ENCODE measurements around the gene TBC1D10A.

The TBC1D10A gene

GRCh38 chr22:30297991-30298701 is 28.6 kb downstream of the TBC1D10A start:
- peak overlapping the region; percentile 77 for H3K27ac ChIP-seq
- TF ChIP-seq ZFX (IDR thresholded peaks at IDR 0.05; ENCODE audit: borderline replicate concordance) (no peak), CTCF (IDR thresholded peaks at IDR 0.05) (peak; percentile 68)

GRCh38 chr22:30297276-30297990 is 29.3 kb downstream of the TBC1D10A start:
- no peak for TF ChIP-seq ZFX (IDR thresholded peaks at IDR 0.05; ENCODE audit: borderline replicate concordance)
- TF ChIP-seq CTCF (IDR thresholded peaks at IDR 0.05), result no peak

GRCh38 chr22:30296833-30297232 is 29.9 kb downstream of the TBC1D10A start:
- no peak overlapping the region for H3K27ac ChIP-seq
- TF ChIP-seq ZFX (IDR thresholded peaks at IDR 0.05; ENCODE audit: borderline replicate concordance) (no peak), CTCF (IDR thresholded peaks at IDR 0.05) (no peak)

More at GRCh38 chr22:30297276-30297990, 29.3 kb downstream of the TBC1D10A start:
- peak overlapping the region; percentile 77 for H3K27ac ChIP-seq

GRCh38 chr22:30296324-30296723 is 30.4 kb downstream of the TBC1D10A start:
- no peak overlapping the region for H3K27ac ChIP-seq
- TF ChIP-seq ZFX (IDR thresholded peaks at IDR 0.05; ENCODE audit: borderline replicate concordance), result no peak
- no peak for TF ChIP-seq CTCF (IDR thresholded peaks at IDR 0.05)

- H3K27ac ChIP-seq, result no peak overlapping the region
- no peak for TF ChIP-seq CTCF (IDR thresholded peaks at IDR 0.05)
Measured at GRCh38 chr22:30295576-30295975, 31.2 kb downstream of the TBC1D10A start.

- H3K27ac ChIP-seq, result no peak overlapping the region
- TF ChIP-seq CTCF (IDR thresholded peaks at IDR 0.05) (no peak), ZFX (IDR thresholded peaks at IDR 0.05; ENCODE audit: borderline replicate concordance) (no peak)
Measured at GRCh38 chr22:30294830-30295229, 31.9 kb downstream of the TBC1D10A start.

GRCh38 chr22:30294066-30294465 is 32.7 kb downstream of the TBC1D10A start:
- H3K27ac ChIP-seq, result no peak overlapping the region
- TF ChIP-seq ZFX (IDR thresholded peaks at IDR 0.05; ENCODE audit: borderline replicate concordance) (no peak), CTCF (IDR thresholded peaks at IDR 0.05) (no peak)

All from 22Rv1 (cell line).